Activated CD4-positive, alpha-beta T cell treated with anti-CD3 and anti-CD28 coated beads for 4 hours (primary cell): ENCODE results near the gene NRBF2.
"Not testable (repeated sequence)": the region's sequence is repeated elsewhere in the genome, so short reads cannot be mapped to it uniquely, and the experiment has no call there.

Experiments
- DNase-seq, 2 donors: peaks; one replicate each; pipeline ENCODE4 v3.0.0-alpha.2; 2020

The NRBF2 gene

GRCh38 chr10:63133056-63133820, at the start of gene NRBF2:
NRBF2 (plus strand) TSS chr10:63133328; CDS start chr10:63133471, 143 bp downstream.
- peak; percentile 96 for DNase-seq

GRCh38 chr10:63083406-63083805, 49.7 kb upstream of the NRBF2 start:
- not testable (repeated sequence) for DNase-seq

GRCh38 chr10:63083904-63084689, 49.0 kb upstream of the NRBF2 start:
- DNase-seq, result peak; percentile 44 to 46

GRCh38 chr10:63084690-63085382, 48.3 kb upstream of the NRBF2 start:
- DNase-seq, result no peak

- no peak for DNase-seq
Measured at GRCh38 chr10:63093227-63093626, 39.9 kb upstream of the NRBF2 start.

GRCh38 chr10:63094405-63094804, 38.7 kb upstream of the NRBF2 start:
- no peak for DNase-seq

GRCh38 chr10:63094881-63095280, 38.2 kb upstream of the NRBF2 start:
- DNase-seq, result no peak

GRCh38 chr10:63099734-63100133, 33.4 kb upstream of the NRBF2 start:
- no peak for DNase-seq

GRCh38 chr10:63101091-63101490, 32.0 kb upstream of the NRBF2 start:
- not testable (repeated sequence) for DNase-seq

- not testable (repeated sequence) for DNase-seq
Measured at GRCh38 chr10:63102279-63102883, 30.7 kb upstream of the NRBF2 start.

- DNase-seq, result not testable (repeated sequence)
Measured at GRCh38 chr10:63103178-63103577, 29.9 kb upstream of the NRBF2 start.

GRCh38 chr10:63103971-63104409, 29.1 kb upstream of the NRBF2 start:
- peak in 1 of 2 donors; percentile 4 for DNase-seq

- no peak for DNase-seq
Measured at GRCh38 chr10:63105225-63106110, 27.7 kb upstream of the NRBF2 start.

- no peak for DNase-seq
Measured at GRCh38 chr10:63106111-63106755, 26.9 kb upstream of the NRBF2 start.

GRCh38 chr10:63107943-63108437, 25.1 kb upstream of the NRBF2 start:
- no peak for DNase-seq

- no peak for DNase-seq
Measured at GRCh38 chr10:63110940-63111339, 22.2 kb upstream of the NRBF2 start.

GRCh38 chr10:63114031-63114814, 18.9 kb upstream of the NRBF2 start:
- DNase-seq, result no peak

GRCh38 chr10:63115732-63116383, 17.3 kb upstream of the NRBF2 start:
- DNase-seq, result no peak

- no peak for DNase-seq
Measured at GRCh38 chr10:63116452-63117072, 16.6 kb upstream of the NRBF2 start.
